CD14-positive monocyte (primary cell): Measurements from ENCODE around the gene MACROH2A2. TPM values are rescaled to one million over a fixed set of nuclear protein-coding genes. Genes with fewer than 3 reads are reported as not detected.

Experiments used
- DNase-seq, 3 donors: peaks; one replicate each; pipeline ENCODE4 v3.0.0-alpha.2; 2011 to 2022
- H2AFZ ChIP-seq: 2 replicates; pipeline ENCODE4 v1.6.0; 2012; ENCODE audit warnings: mild to moderate bottlenecking, low read depth, low read length, inconsistent platforms; ENCODE audit not compliant: insufficient read depth, poor library complexity, severe bottlenecking
- H3K27ac ChIP-seq, 2 donors: 1 replicate in 1 of 2; 2 replicates in 1 of 2; pipeline ENCODE4 v1.5.1; 2012 to 2013; ENCODE audit warnings: low read length in 2 of 2, control low read depth in 1 of 2, inconsistent platforms in 1 of 2, low read depth in 1 of 2, mild to moderate bottlenecking in 1 of 2
- H3K27me3 ChIP-seq, 2 donors: one replicate each; pipeline versions ENCODE4 v1.6.0 to v1.6.1; 2011 to 2013; ENCODE audit warnings: low read length in 2 of 2; ENCODE audit not compliant: control insufficient read depth in 2 of 2, insufficient read depth in 2 of 2
- H3K36me3 ChIP-seq, 2 donors: replicated peaks in 1 of 2; 1 replicate in 1 of 2; 2 replicates in 1 of 2; pipeline versions ENCODE4 v1.5.1 to v1.6.1; 2012 to 2013; ENCODE audit warnings: low read length in 2 of 2, control low read depth in 1 of 2, inconsistent platforms in 1 of 2, mild to moderate bottlenecking in 1 of 2; ENCODE audit not compliant: insufficient read depth in 2 of 2, control insufficient read depth in 1 of 2
- H3K4me1 ChIP-seq, 2 donors: 1 replicate in 1 of 2; 2 replicates in 1 of 2; pipeline versions ENCODE4 v1.5.1 to v1.6.1; 2012 to 2013; ENCODE audit warnings: low read length in 2 of 2, control low read depth in 1 of 2, inconsistent platforms in 1 of 2, mild to moderate bottlenecking in 1 of 2, moderate library complexity in 1 of 2; ENCODE audit not compliant: insufficient read depth in 2 of 2, control insufficient read depth in 1 of 2
- H3K4me2 ChIP-seq: replicated peaks from 2 replicates; pipeline ENCODE3; 2012; ENCODE audit warnings: low read length, moderate library complexity, mild to moderate bottlenecking; ENCODE audit not compliant: poor library complexity, severe bottlenecking; ENCODE audit errors: extremely low read depth
- H3K4me3 ChIP-seq, 3 experiments: fragments of 200-600 bp in 1 of 3; sonication (generic) in 1 of 3; replicated peaks in 1 of 3; 1 replicate in 2 of 3; 2 replicates in 1 of 3; pipeline ENCODE4 v1.5.1; 2011 to 2013; ENCODE audit warnings: low read length in 3 of 3, mild to moderate bottlenecking in 3 of 3, control low read depth in 2 of 3, low read depth in 2 of 3, inconsistent platforms in 1 of 3, moderate library complexity in 1 of 3
- H3K79me2 ChIP-seq: 2 replicates; pipeline ENCODE4 v1.6.0; 2012; ENCODE audit warnings: mild to moderate bottlenecking, control low read depth, inconsistent platforms, low read length, moderate library complexity; ENCODE audit not compliant: insufficient read depth
- H3K9ac ChIP-seq: 2 replicates; pipeline ENCODE4 v1.6.0; 2017; ENCODE audit warnings: low read length, mild to moderate bottlenecking; ENCODE audit not compliant: insufficient read depth, poor library complexity, severe bottlenecking
- H3K9me3 ChIP-seq, 2 donors: replicated peaks in 1 of 2; 1 replicate in 1 of 2; 2 replicates in 1 of 2; pipeline versions ENCODE4 v1.5.1 to v1.6.1; 2012 to 2013; ENCODE audit warnings: low read length in 2 of 2, control low read depth in 1 of 2; ENCODE audit not compliant: control insufficient read depth in 1 of 2, insufficient read depth in 1 of 2
- H4K20me1 ChIP-seq: 2 replicates; pipeline ENCODE4 v1.6.0; 2012; ENCODE audit warnings: mild to moderate bottlenecking, low read length, control low read depth, moderate library complexity; ENCODE audit not compliant: insufficient read depth
- H3K27ac Mint-ChIP-seq, 7 donors: one replicate each; pipeline ENCODE4 v1.8.0; 2020; ENCODE audit warnings: mild to moderate bottlenecking in 7 of 7, mixed read lengths in 7 of 7, moderate library complexity in 6 of 7, inconsistent platforms in 2 of 7
- H3K27me3 Mint-ChIP-seq, 3 donors: one replicate each; pipeline ENCODE4 v1.8.0; 2021 to 2022; ENCODE audit warnings: low read depth in 3 of 3, mild to moderate bottlenecking in 3 of 3, mixed read lengths in 3 of 3, moderate library complexity in 3 of 3, inconsistent platforms in 1 of 3
- H3K36me3 Mint-ChIP-seq, 2 donors: one replicate each; pipeline ENCODE4 v1.8.0; 2020; ENCODE audit warnings: mixed read lengths in 2 of 2, inconsistent platforms in 1 of 2, mild to moderate bottlenecking in 1 of 2
- H3K4me1 Mint-ChIP-seq: one replicate; pipeline ENCODE4 v1.8.0; 2020; ENCODE audit warnings: mild to moderate bottlenecking, mixed read lengths
- H3K4me3 Mint-ChIP-seq, 2 donors: one replicate each; pipeline ENCODE4 v1.8.0; 2020; ENCODE audit warnings: mild to moderate bottlenecking in 2 of 2, mixed read lengths in 2 of 2, moderate library complexity in 1 of 2
- H3K9me3 Mint-ChIP-seq, 7 donors: one replicate each; pipeline ENCODE4 v1.8.0; 2020 to 2022; ENCODE audit warnings: mixed read lengths in 7 of 7, mild to moderate bottlenecking in 6 of 7, moderate library complexity in 6 of 7, inconsistent platforms in 2 of 7
- WGBS: methylation state at CpG from one replicate; pipeline ENCODE4 v1.1.5; 2013; ENCODE audit warnings: missing lambda C conversion rate; ENCODE audit not compliant: insufficient coverage; 5-methylcytosine and 5-hydroxymethylcytosine counted together
- intact Hi-C, 2 donors: fragments of 100-400 bp; cut with micrococcal nuclease; formaldehyde crosslinking; loops; one replicate each; pipeline versions ENCODE4 v1.15.0 to v1.15.1; 2023
- polyA plus RNA-seq, 3 donors: library from polyadenylated mRNA; depleted of rRNA in 1 of 3; unstranded in 2 of 3; stranded (reverse) in 1 of 3; fragments of 300-500 nt in 2 of 3; fragments of >200 nt in 1 of 3; fragmentation: Illumina TruSeq in 2 of 3; gene quantifications; 1 replicate in 2 of 3; 2 replicates in 1 of 3; pipeline ENCODE4 v1.2.3, GENCODE V29; 2012 to 2021
- TF ChIP-seq, protein P1 (sequence below): fragments of 200-600 bp; IDR thresholded peaks from one replicate; pipeline ENCODE4 v1.8.0; 2022; ENCODE audit warnings: antibody characterized with exemption, mild to moderate bottlenecking

MACROH2A2 gene
- polyA plus RNA-seq, 3 donors: 1.0 to 1.9 (median 1.7) TPM

DNA sequence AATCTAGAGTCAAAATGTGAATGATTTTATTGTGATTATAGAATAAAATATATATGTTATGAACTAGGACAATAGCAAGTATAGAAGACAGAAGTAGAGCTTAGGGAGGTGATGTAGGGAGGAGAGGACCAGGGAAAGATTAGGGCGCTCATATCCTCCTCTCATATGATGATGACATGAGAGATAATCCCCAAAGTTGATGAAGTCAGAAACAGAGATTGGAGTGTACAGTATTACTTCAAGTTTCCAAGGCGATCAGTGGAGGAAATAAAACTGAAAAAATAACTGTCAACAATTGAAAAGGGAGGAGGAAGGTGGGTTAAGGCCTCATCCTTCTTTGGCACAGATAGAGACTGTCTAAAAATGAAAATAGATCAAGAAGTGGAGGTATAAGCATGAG is 14.9 kb downstream of the MACROH2A2 start:
- no peaks in the 10 kb centered on the region for H3K4me1 ChIP-seq
- Mint-ChIP-seq H3K27me3 (peaks cover 0 to 2% (median 0%) of the 10 kb centered on the region in 3 donors), H3K4me3 (no peak overlapping the region), H3K27ac (no peak overlapping the region), H3K4me1 (no peaks in the 10 kb centered on the region), H3K36me3 (no peaks in the 10 kb centered on the region), H3K9me3 (peaks cover 0 to 2% (median 0%) of the 10 kb centered on the region in 7 donors)
- DNase-seq: no peak
- H3K27ac ChIP-seq: no peak overlapping the region
- H3K9me3 ChIP-seq: no peaks in the 10 kb centered on the region
- WGBS: 86% methylated on average over 1 of the region's 2 CpGs
- H3K4me3 ChIP-seq: no peak overlapping the region
- no peak overlapping the region for H2AFZ ChIP-seq
- H3K27me3 ChIP-seq: no peaks in the 10 kb centered on the region
- H3K79me2 ChIP-seq: no peaks in the 10 kb centered on the region
- H3K9ac ChIP-seq: no peak overlapping the region
- intact Hi-C loops: no loop called here
- no peaks in the 10 kb centered on the region for H4K20me1 ChIP-seq
- H3K4me2 ChIP-seq: no peak overlapping the region
- no peaks in the 10 kb centered on the region for H3K36me3 ChIP-seq
- TF ChIP-seq, protein P1, sequence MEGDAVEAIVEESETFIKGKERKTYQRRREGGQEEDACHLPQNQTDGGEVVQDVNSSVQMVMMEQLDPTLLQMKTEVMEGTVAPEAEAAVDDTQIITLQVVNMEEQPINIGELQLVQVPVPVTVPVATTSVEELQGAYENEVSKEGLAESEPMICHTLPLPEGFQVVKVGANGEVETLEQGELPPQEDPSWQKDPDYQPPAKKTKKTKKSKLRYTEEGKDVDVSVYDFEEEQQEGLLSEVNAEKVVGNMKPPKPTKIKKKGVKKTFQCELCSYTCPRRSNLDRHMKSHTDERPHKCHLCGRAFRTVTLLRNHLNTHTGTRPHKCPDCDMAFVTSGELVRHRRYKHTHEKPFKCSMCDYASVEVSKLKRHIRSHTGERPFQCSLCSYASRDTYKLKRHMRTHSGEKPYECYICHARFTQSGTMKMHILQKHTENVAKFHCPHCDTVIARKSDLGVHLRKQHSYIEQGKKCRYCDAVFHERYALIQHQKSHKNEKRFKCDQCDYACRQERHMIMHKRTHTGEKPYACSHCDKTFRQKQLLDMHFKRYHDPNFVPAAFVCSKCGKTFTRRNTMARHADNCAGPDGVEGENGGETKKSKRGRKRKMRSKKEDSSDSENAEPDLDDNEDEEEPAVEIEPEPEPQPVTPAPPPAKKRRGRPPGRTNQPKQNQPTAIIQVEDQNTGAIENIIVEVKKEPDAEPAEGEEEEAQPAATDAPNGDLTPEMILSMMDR: no peak

DNA sequence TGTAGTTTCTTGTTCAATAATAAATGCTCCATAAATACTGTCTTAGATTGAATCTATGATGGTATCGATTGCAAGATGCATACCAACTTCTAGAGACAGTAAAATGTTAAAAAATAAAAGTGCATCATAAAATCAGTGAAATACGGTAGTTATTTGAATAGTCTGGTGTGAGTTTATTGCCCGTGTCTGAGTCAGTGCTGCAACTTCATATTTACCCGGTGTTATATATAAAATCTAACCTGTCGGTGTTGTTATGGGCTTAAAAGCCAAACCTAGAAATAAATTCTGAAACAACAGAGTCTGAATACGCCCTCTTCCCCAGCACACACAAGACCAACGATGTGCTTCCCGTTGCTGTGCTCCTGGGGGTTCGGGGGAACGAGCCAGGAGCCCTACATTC is 16.3 kb downstream of the MACROH2A2 start:
- Histone ChIP-seq H4K20me1 (no peaks in the 10 kb centered on the region), H2AFZ (no peak overlapping the region), H3K4me1 (no peaks in the 10 kb centered on the region), H3K9ac (no peak overlapping the region), H3K4me3 (no peak overlapping the region), H3K36me3 (no peaks in the 10 kb centered on the region), H3K27me3 (no peaks in the 10 kb centered on the region), H3K4me2 (no peak overlapping the region), H3K9me3 (no peaks in the 10 kb centered on the region), H3K79me2 (no peaks in the 10 kb centered on the region), H3K27ac (no peak overlapping the region)
- peaks cover 0 to 2% (median 0%) of the 10 kb centered on the region in 7 donors for H3K9me3 Mint-ChIP-seq
- WGBS: 91% methylated on average over 7 of the region's 10 CpGs
- no peak for DNase-seq
- H3K27ac Mint-ChIP-seq: no peak overlapping the region
- H3K4me1 Mint-ChIP-seq: no peaks in the 10 kb centered on the region
- TF ChIP-seq, protein P1: no peak
- H3K36me3 Mint-ChIP-seq: no peaks in the 10 kb centered on the region
- intact Hi-C loops: no loop called here
- H3K4me3 Mint-ChIP-seq: no peak overlapping the region
- H3K27me3 Mint-ChIP-seq: peaks cover 0 to 2% (median 0%) of the 10 kb centered on the region in 3 donors
